H1 (cell line): ENCODE measurements around the gene CCDC192. TPM values are rescaled to one million over a fixed set of nuclear protein-coding genes. Genes with fewer than 3 reads are reported as not detected.

Source experiments
- CTCF ChIA-PET: fragments of 300-600 bp; sonication (Branson Sonifier 250); formaldehyde crosslinking; loops from one replicate; lab custom pipeline; 2021; ENCODE audit not compliant: partially characterized antibody; lab: Charles Lee
- POLR2A ChIA-PET: fragments of 300-600 bp; sonication (Branson Sonifier 250); formaldehyde crosslinking; loops from one replicate; lab custom pipeline; 2021; ENCODE audit warnings: inconsistent platforms; ENCODE audit not compliant: partially characterized antibody; lab: Charles Lee
- DNase-seq, 2 experiments: peaks; one replicate each; pipeline versions ENCODE4 v3.0.0 to v3.0.0-alpha.2; 2010 to 2022; ENCODE audit warnings: low spot score in 2 of 2, low read depth in 1 of 2, mixed read lengths in 1 of 2
- FAIRE-seq: peaks from 2 replicates; lab custom pipeline; 2011; peaks lifted over from hg19 to GRCh38; lab: Jason Lieb, UNC
- H2AFZ ChIP-seq: 2 replicates; pipeline ENCODE4 v1.8.1; 2012; ENCODE audit warnings: low read length, inconsistent platforms
- H2AK5ac ChIP-seq: 2 replicates; pipeline ENCODE4 v1.6.1; 2013; ENCODE audit warnings: low read depth, low read length
- H2BK120ac ChIP-seq: replicated peaks from 2 replicates; pipeline ENCODE3; 2013; ENCODE audit warnings: low read depth, low read length, inconsistent platforms
- H2BK12ac ChIP-seq: 2 replicates; pipeline ENCODE4 v1.6.1; 2013; ENCODE audit warnings: low read depth, low read length
- H2BK15ac ChIP-seq: 2 replicates; pipeline ENCODE4 v1.6.1; 2013; ENCODE audit warnings: low read length
- H2BK20ac ChIP-seq: 2 replicates; pipeline ENCODE4 v1.6.1; 2013; ENCODE audit warnings: low read length
- H2BK5ac ChIP-seq: 2 replicates; pipeline ENCODE4 v1.6.1; 2013; ENCODE audit warnings: low read depth, low read length
- H3K14ac ChIP-seq: 2 replicates; pipeline ENCODE4 v1.6.1; 2013; ENCODE audit warnings: inconsistent platforms; ENCODE audit not compliant: insufficient read length
- H3K18ac ChIP-seq: 2 replicates; pipeline ENCODE4 v1.6.1; 2013; ENCODE audit warnings: low read length; ENCODE audit errors: extremely low read depth
- H3K23ac ChIP-seq: 2 replicates; pipeline ENCODE4 v1.6.1; 2013; ENCODE audit warnings: inconsistent platforms; ENCODE audit not compliant: insufficient read length
- H3K23me2 ChIP-seq: 2 replicates; pipeline ENCODE4 v1.6.1; 2013; ENCODE audit warnings: low read depth, low read length
- H3K27ac ChIP-seq: 2 replicates; pipeline ENCODE4 v1.6.1; 2011; ENCODE audit warnings: low read depth, low read length, inconsistent platforms
- H3K27me3 ChIP-seq, 4 experiments: replicated peaks in 1 of 4; 1 replicate in 1 of 4; 2 replicates in 3 of 4; pipeline versions ENCODE4 v1.6.1 to v1.8.1; 2011 to 2013; ENCODE audit warnings: low read length in 3 of 4, mild to moderate bottlenecking in 3 of 4, inconsistent platforms in 2 of 4, mixed read lengths in 2 of 4, moderate library complexity in 1 of 4; ENCODE audit not compliant: control insufficient read depth in 3 of 4, insufficient read depth in 3 of 4; ENCODE audit errors: extremely low read depth in 1 of 4
- H3K36me3 ChIP-seq, 4 experiments: 2 replicates each; pipeline versions ENCODE4 v1.6.1 to v1.8.1; 2011 to 2013; ENCODE audit warnings: mild to moderate bottlenecking in 4 of 4, low read length in 3 of 4, moderate library complexity in 2 of 4, control low read depth in 1 of 4, inconsistent platforms in 1 of 4; ENCODE audit not compliant: insufficient read depth in 4 of 4, control insufficient read depth in 2 of 4
- H3K4ac ChIP-seq: replicated peaks from 2 replicates; pipeline ENCODE3; 2013; ENCODE audit warnings: low read length, low read depth, mixed read lengths, inconsistent platforms; ENCODE audit not compliant: insufficient read length
- H3K4me1 ChIP-seq, 4 experiments: replicated peaks in 1 of 4; 1 replicate in 1 of 4; 2 replicates in 3 of 4; pipeline versions ENCODE4 v1.6.1 to v1.8.1; 2011 to 2013; ENCODE audit warnings: low read length in 3 of 4, inconsistent platforms in 2 of 4, mixed read lengths in 1 of 4; ENCODE audit not compliant: insufficient read depth in 4 of 4, control insufficient read depth in 3 of 4
- H3K4me2 ChIP-seq, 2 experiments: 2 replicates each; pipeline versions ENCODE4 v1.6.1 to v1.8.1; 2011 to 2013; ENCODE audit warnings: low read depth in 2 of 2, low read length in 2 of 2, control low read depth in 1 of 2, inconsistent platforms in 1 of 2, mild to moderate bottlenecking in 1 of 2; ENCODE audit not compliant: insufficient read depth in 1 of 2
- H3K4me3 ChIP-seq, 4 experiments: fragments of 200-600, 300-600 bp in 1 of 4; sonication (generic), shearing (Covaris generic), sonication (Bioruptor Twin) in 1 of 4; 2 replicates each; pipeline versions ENCODE4 v1.5.1 to v1.8.1; 2011 to 2016; ENCODE audit warnings: low read length in 4 of 4, low read depth in 3 of 4, control low read depth in 2 of 4, inconsistent platforms in 2 of 4, mild to moderate bottlenecking in 2 of 4, mixed read lengths in 1 of 4, moderate library complexity in 1 of 4; ENCODE audit not compliant: insufficient read depth in 2 of 4; ENCODE audit errors: extremely low read depth in 1 of 4
- H3K56ac ChIP-seq: replicated peaks from 2 replicates; pipeline ENCODE3; 2013; ENCODE audit warnings: low read depth, mild to moderate bottlenecking, mixed read lengths, low read length, inconsistent platforms; ENCODE audit not compliant: insufficient read length
- H3K79me1 ChIP-seq: 2 replicates; pipeline ENCODE4 v1.6.1; 2013; ENCODE audit warnings: low read depth, low read length, control low read depth
- H3K79me2 ChIP-seq, 2 experiments: 2 replicates each; pipeline versions ENCODE4 v1.6.1 to v1.8.1; 2012 to 2013; ENCODE audit warnings: low read length in 2 of 2, mild to moderate bottlenecking in 2 of 2, inconsistent platforms in 1 of 2; ENCODE audit not compliant: insufficient read depth in 2 of 2, control insufficient read depth in 1 of 2
- H3K9ac ChIP-seq, 4 experiments: replicated peaks in 1 of 4; 1 replicate in 1 of 4; 2 replicates in 3 of 4; pipeline versions ENCODE4 v1.6.1 to v1.8.1; 2011 to 2013; ENCODE audit warnings: low read depth in 3 of 4, low read length in 3 of 4, control low read depth in 2 of 4, mild to moderate bottlenecking in 2 of 4, moderate library complexity in 2 of 4, inconsistent platforms in 1 of 4; ENCODE audit errors: extremely low read depth in 1 of 4
- H3K9me3 ChIP-seq, 2 experiments: 2 replicates each; pipeline versions ENCODE4 v1.6.1 to v1.8.1; 2012 to 2013; ENCODE audit warnings: mild to moderate bottlenecking in 2 of 2, moderate library complexity in 2 of 2, control low read depth in 1 of 2, inconsistent platforms in 1 of 2, low read depth in 1 of 2, low read length in 1 of 2, mixed read lengths in 1 of 2; ENCODE audit not compliant: insufficient read depth in 2 of 2
- H4K20me1 ChIP-seq, 2 experiments: replicated peaks in 1 of 2; 2 replicates each; pipeline versions ENCODE3 to v1.8.1; 2011 to 2013; ENCODE audit warnings: inconsistent platforms in 2 of 2, low read length in 2 of 2, mild to moderate bottlenecking in 1 of 2; ENCODE audit not compliant: insufficient read depth in 2 of 2, control insufficient read depth in 1 of 2
- H4K5ac ChIP-seq: 2 replicates; pipeline ENCODE4 v1.6.1; 2013; ENCODE audit warnings: low read length, low read depth, mixed read lengths, inconsistent platforms; ENCODE audit not compliant: insufficient read length
- H4K8ac ChIP-seq: 2 replicates; pipeline ENCODE4 v1.8.0; 2013; ENCODE audit warnings: mild to moderate bottlenecking, moderate library complexity, low read length, inconsistent platforms; ENCODE audit not compliant: insufficient read depth; ENCODE audit errors: extremely low read depth
- H4K91ac ChIP-seq: replicated peaks from 2 replicates; pipeline ENCODE3; 2013; ENCODE audit warnings: low read length, mixed read lengths, inconsistent platforms; ENCODE audit not compliant: insufficient read length
- ASH2L ChIP-seq: fragments of 200-600, 300-600 bp; sonication (generic); IDR thresholded peaks from one replicate; pipeline ENCODE4 v1.7.1; 2017; ENCODE audit warnings: low read length
- BRCA1 ChIP-seq: IDR thresholded peaks from 2 replicates; pipeline ENCODE4 v1.6.1; 2012; ENCODE audit warnings: low read depth, low read length, improper control_type of control experiment
- GTF2F1 ChIP-seq: IDR thresholded peaks from 2 replicates; pipeline ENCODE4 v1.6.1; 2012; ENCODE audit warnings: low read depth, low read length, improper control_type of control experiment, borderline replicate concordance
- JUN ChIP-seq: IDR thresholded peaks from 2 replicates; pipeline ENCODE4 v1.6.1; 2011; ENCODE audit warnings: low read depth, mild to moderate bottlenecking, improper control_type of control experiment, low read length
- KDM1A ChIP-seq: fragments of 200-600, 300-600 bp; sonication (generic); IDR thresholded peaks from 2 replicates; pipeline ENCODE4 v1.7.1; 2016; ENCODE audit warnings: mild to moderate bottlenecking, low read length, borderline replicate concordance
- POU5F1 ChIP-seq: IDR thresholded peaks from 2 replicates; pipeline ENCODE4 v1.6.1; 2011; ENCODE audit warnings: low read depth, mild to moderate bottlenecking, low read length, moderate library complexity
- TBP ChIP-seq: IDR thresholded peaks from 2 replicates; pipeline ENCODE4 v1.6.1; 2011; ENCODE audit warnings: low read depth, low read length, improper control_type of control experiment
- TEAD4 ChIP-seq: IDR thresholded peaks from 2 replicates; pipeline ENCODE4 v1.6.1; 2012; ENCODE audit warnings: low read depth, low read length, inconsistent platforms, mixed read lengths
- YY1 ChIP-seq: IDR thresholded peaks from 2 replicates; pipeline ENCODE4 v1.6.1; 2011; ENCODE audit warnings: low read depth, mild to moderate bottlenecking, low read length
- polyA plus RNA-seq, 7 experiments: library from polyadenylated mRNA; depleted of rRNA in 3 of 7; stranded (reverse) in 5 of 7; unstranded in 2 of 7; fragments of >200 nt in 5 of 7; fragments of 200-250 nt in 2 of 7; gene quantifications; 1 replicate in 5 of 7; 2 replicates in 1 of 7; 4 replicates in 1 of 7; pipeline versions ENCODE4 v1.2.1 to v1.2.3, GENCODE V29; 2011 to 2013; ENCODE audit warnings: missing spikeins in 2 of 7, mixed read lengths in 2 of 7
- total RNA-seq: library from RNA; stranded (reverse); fragmentation: NEBNext Ultra II Directional; extraction: Animal tissue kit (Norgen Biotek cat#: 25700); gene quantifications from 2 replicates; pipeline ENCODE4 v1.2.1, GENCODE V29; 2021
- TF ChIP-seq, protein P1 (sequence below): IDR thresholded peaks from 2 replicates; pipeline ENCODE4 v1.6.1; 2011; ENCODE audit warnings: low read depth, mild to moderate bottlenecking, low read length; ENCODE audit not compliant: insufficient read depth
- TF ChIP-seq, protein P2 (sequence below), 3 experiments: IDR thresholded peaks; 1 replicate in 2 of 3; 2 replicates in 1 of 3; pipeline versions ENCODE4 v1.5.1 to v1.6.1; 2011; ENCODE audit warnings: low read length in 3 of 3, mild to moderate bottlenecking in 3 of 3, inconsistent platforms in 2 of 3, low read depth in 1 of 3, moderate library complexity in 1 of 3; ENCODE audit not compliant: insufficient read depth in 1 of 3; ENCODE audit errors: control extremely low read depth in 1 of 3
- TF ChIP-seq, protein P3 (sequence below): IDR thresholded peaks from 2 replicates; pipeline ENCODE4 v1.6.1; 2012; ENCODE audit warnings: inconsistent platforms

Gene CCDC192
- total and polyA plus RNA-seq, 2 of the 8 experiments (the other 6 are each of a cell fraction or from before 2014, with no cell fraction given), result 0.61 TPM; not detected in 1

DNA sequence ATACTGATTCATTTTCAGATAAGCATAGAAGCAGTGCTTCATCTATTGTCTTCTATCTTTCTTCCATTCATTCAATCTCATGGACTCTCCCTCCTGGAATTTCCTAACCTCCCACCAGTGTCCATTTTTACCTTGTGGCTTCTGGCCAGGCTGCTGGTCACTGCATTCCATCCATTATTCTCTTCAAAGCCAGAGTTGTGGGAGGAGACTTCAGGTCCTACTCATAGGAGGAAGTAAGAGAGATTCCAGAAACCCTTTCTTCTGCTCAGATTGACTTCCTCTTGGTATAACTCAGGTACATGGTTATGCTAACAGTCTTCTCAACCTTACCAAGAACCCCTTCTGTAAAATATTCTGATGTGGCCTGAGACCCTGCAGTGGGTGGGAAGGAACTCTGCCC lies 227.1 kb downstream of the CCDC192 start:
- H4K5ac ChIP-seq, result no peak overlapping the region
- H3K4ac ChIP-seq, result no peak overlapping the region
- H3K23ac ChIP-seq, result no peak overlapping the region
- no peak overlapping the region for H3K4me2 ChIP-seq
- no peak overlapping the region for H2BK120ac ChIP-seq
- H3K4me3 ChIP-seq, result no peak overlapping the region
- H3K23me2 ChIP-seq, result no peaks in the 10 kb centered on the region
- FAIRE-seq, result no peak
- no peak for DNase-seq
- no peak overlapping the region for H4K8ac ChIP-seq
- no peak overlapping the region for H2AFZ ChIP-seq
- POLR2A ChIA-PET, result no interaction called here
- H3K9ac ChIP-seq, result no peak overlapping the region
- H2BK5ac ChIP-seq, result no peak overlapping the region
- H3K27ac ChIP-seq, result no peak overlapping the region
- no peak overlapping the region for H2AK5ac ChIP-seq
- no peak overlapping the region for H3K18ac ChIP-seq
- H3K27me3 ChIP-seq, result peaks cover 19 to 40% (median 32%) of the 10 kb centered on the region in 4 experiments
- H3K4me1 ChIP-seq, result peaks cover 0 to 3% (median 0%) of the 10 kb centered on the region in 4 experiments; a peak in 1 of 7 replicates
- no peak overlapping the region for H2BK20ac ChIP-seq
- CTCF ChIA-PET, result interaction anchor here (0.9 kb wide), 1 partner anchor 20 kb away, joined by 3 read pairs; no protein-coding TSS in a partner anchor
- H3K79me1 ChIP-seq, result no peaks in the 10 kb centered on the region
- H2BK15ac ChIP-seq, result no peak overlapping the region
- peaks cover 0 to 8% of the 10 kb centered on the region in 2 experiments for H4K20me1 ChIP-seq
- no peaks in the 10 kb centered on the region for H3K9me3 ChIP-seq
- no peak overlapping the region for H3K56ac ChIP-seq
- H2BK12ac ChIP-seq, result no peak overlapping the region
- no peak overlapping the region for H3K14ac ChIP-seq
- H3K36me3 ChIP-seq, result no peaks in the 10 kb centered on the region
- no peaks in the 10 kb centered on the region for H3K79me2 ChIP-seq
- H4K91ac ChIP-seq, result no peak overlapping the region
- TF ChIP-seq KDM1A (no peak), BRCA1 (no peak), JUN (no peak), GTF2F1 (no peak), YY1 (no peak), TEAD4 (no peak), TBP (no peak), POU5F1 (no peak), ASH2L (no peak)
- TF ChIP-seq, protein P1, sequence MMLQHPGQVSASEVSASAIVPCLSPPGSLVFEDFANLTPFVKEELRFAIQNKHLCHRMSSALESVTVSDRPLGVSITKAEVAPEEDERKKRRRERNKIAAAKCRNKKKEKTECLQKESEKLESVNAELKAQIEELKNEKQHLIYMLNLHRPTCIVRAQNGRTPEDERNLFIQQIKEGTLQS, result no peak
- TF ChIP-seq, protein P2, sequence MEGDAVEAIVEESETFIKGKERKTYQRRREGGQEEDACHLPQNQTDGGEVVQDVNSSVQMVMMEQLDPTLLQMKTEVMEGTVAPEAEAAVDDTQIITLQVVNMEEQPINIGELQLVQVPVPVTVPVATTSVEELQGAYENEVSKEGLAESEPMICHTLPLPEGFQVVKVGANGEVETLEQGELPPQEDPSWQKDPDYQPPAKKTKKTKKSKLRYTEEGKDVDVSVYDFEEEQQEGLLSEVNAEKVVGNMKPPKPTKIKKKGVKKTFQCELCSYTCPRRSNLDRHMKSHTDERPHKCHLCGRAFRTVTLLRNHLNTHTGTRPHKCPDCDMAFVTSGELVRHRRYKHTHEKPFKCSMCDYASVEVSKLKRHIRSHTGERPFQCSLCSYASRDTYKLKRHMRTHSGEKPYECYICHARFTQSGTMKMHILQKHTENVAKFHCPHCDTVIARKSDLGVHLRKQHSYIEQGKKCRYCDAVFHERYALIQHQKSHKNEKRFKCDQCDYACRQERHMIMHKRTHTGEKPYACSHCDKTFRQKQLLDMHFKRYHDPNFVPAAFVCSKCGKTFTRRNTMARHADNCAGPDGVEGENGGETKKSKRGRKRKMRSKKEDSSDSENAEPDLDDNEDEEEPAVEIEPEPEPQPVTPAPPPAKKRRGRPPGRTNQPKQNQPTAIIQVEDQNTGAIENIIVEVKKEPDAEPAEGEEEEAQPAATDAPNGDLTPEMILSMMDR (IDR thresholded peaks at IDR 0.05; ENCODE audit: control extremely low read depth in 1 of 3, insufficient read depth in 1 of 3, low read depth in 1 of 3, low read length in 3 of 3), result no peak
- TF ChIP-seq, protein P3, sequence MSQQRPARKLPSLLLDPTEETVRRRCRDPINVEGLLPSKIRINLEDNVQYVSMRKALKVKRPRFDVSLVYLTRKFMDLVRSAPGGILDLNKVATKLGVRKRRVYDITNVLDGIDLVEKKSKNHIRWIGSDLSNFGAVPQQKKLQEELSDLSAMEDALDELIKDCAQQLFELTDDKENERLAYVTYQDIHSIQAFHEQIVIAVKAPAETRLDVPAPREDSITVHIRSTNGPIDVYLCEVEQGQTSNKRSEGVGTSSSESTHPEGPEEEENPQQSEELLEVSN, result no peak
